C4-2B (cell line): ENCODE measurements around the gene FAS.

Experiments
- H3K27ac ChIP-seq: fragments of 450-650 bp; 2 replicates; pipeline ENCODE4 v1.5.1; 2017
- CTCF ChIP-seq: fragments of 450-650 bp; conservative IDR thresholded peaks from 2 replicates; pipeline ENCODE4 v1.5.1; 2017; ENCODE audit warnings: mild to moderate bottlenecking
- ZFX ChIP-seq: fragments of 450-650 bp; IDR thresholded peaks from 2 replicates; pipeline ENCODE4 v1.6.1; 2017

FAS gene

GRCh38 chr10:88986549-88987242 lies 3.9 kb upstream of the FAS start:
- H3K27ac ChIP-seq, result no peak overlapping the region

GRCh38 chr10:88987243-88987725 lies 3.3 kb upstream of the FAS start:
- H3K27ac ChIP-seq, result no peak overlapping the region
- TF ChIP-seq ZFX (no peak), CTCF (peak; percentile 41)

More at GRCh38 chr10:88986549-88987242, 3.9 kb upstream of the FAS start:
- no peak for TF ChIP-seq ZFX
- peak; percentile 75 for TF ChIP-seq CTCF

GRCh38 chr10:88987840-88988239 lies 2.8 kb upstream of the FAS start:
- TF ChIP-seq CTCF, result no peak
- no peak overlapping the region for H3K27ac ChIP-seq

GRCh38 chr10:88989423-88989822 lies 1.2 kb upstream of the FAS start:
- TF ChIP-seq ZFX (no peak), CTCF (no peak)
- no peak overlapping the region for H3K27ac ChIP-seq

GRCh38 chr10:88989824-88990383 lies 694 bp upstream of the FAS start:
- TF ChIP-seq ZFX (no peak), CTCF (no peak)
- no peak overlapping the region for H3K27ac ChIP-seq

GRCh38 chr10:88991161-88991898 lies 732 bp downstream of the FAS start:
- TF ChIP-seq ZFX (no peak), CTCF (no peak)

GRCh38 chr10:88991899-88992320 lies 1.3 kb downstream of the FAS start:
- H3K27ac ChIP-seq, result peak overlapping the region; percentile 52
- TF ChIP-seq ZFX (no peak), CTCF (no peak)

More at GRCh38 chr10:88991161-88991898, 732 bp downstream of the FAS start:
- H3K27ac ChIP-seq, result peak overlapping the region; percentile 52
